ENCODE measurements around the gene BLM. TPM values are rescaled to one million over a fixed set of nuclear protein-coding genes. Genes with fewer than 3 reads are reported as not detected.

Gene BLM
- total RNA-seq, 1 donor from 2014 or later: 21.5 TPM

GRCh38 chr15:90690585-90690984, 26.6 kb upstream of the BLM start:
- no peak for TF ChIP-seq CTCF (conservative IDR thresholded peaks at IDR 0.05)
- no peaks in the 10 kb centered on the region for H3K27me3 Mint-ChIP-seq
- H3K4me1 Mint-ChIP-seq (ENCODE audit: unreplicated experiment): no peaks in the 10 kb centered on the region
- H3K27ac Mint-ChIP-seq: no peak overlapping the region
- no peaks in the 10 kb centered on the region for H3K36me3 Mint-ChIP-seq
- DNase-seq (ENCODE audit: extremely low spot score, unreplicated experiment): no peak
- no peak overlapping the region for H3K4me3 Mint-ChIP-seq
- H3K9me3 Mint-ChIP-seq: no peaks in the 10 kb centered on the region

- Mint-ChIP-seq H3K36me3 (no peaks in the 10 kb centered on the region), H3K4me3 (no peak overlapping the region)
Observed at GRCh38 chr15:90691369-90691768, 25.8 kb upstream of the BLM start.

GRCh38 chr15:90691982-90692773, 25.0 kb upstream of the BLM start:
- Mint-ChIP-seq H3K27ac (no peak overlapping the region), H3K9me3 (no peaks in the 10 kb centered on the region), H3K36me3 (no peaks in the 10 kb centered on the region), H3K4me1 (ENCODE audit: unreplicated experiment) (no peaks in the 10 kb centered on the region), H3K27me3 (no peaks in the 10 kb centered on the region), H3K4me3 (no peak overlapping the region)
- no peak for DNase-seq (ENCODE audit: extremely low spot score, unreplicated experiment)
- TF ChIP-seq CTCF (conservative IDR thresholded peaks at IDR 0.05): no peak

More at GRCh38 chr15:90691369-90691768, 25.8 kb upstream of the BLM start:
- Mint-ChIP-seq H3K4me1 (ENCODE audit: unreplicated experiment) (no peaks in the 10 kb centered on the region), H3K27ac (no peak overlapping the region), H3K9me3 (no peaks in the 10 kb centered on the region), H3K27me3 (no peaks in the 10 kb centered on the region)
- no peak for TF ChIP-seq CTCF (conservative IDR thresholded peaks at IDR 0.05)
- no peak for DNase-seq (ENCODE audit: extremely low spot score, unreplicated experiment)

GRCh38 chr15:90694987-90695386, 22.2 kb upstream of the BLM start:
- DNase-seq (ENCODE audit: extremely low spot score, unreplicated experiment): no peak
- Mint-ChIP-seq H3K4me3 (no peak overlapping the region), H3K9me3 (no peaks in the 10 kb centered on the region), H3K36me3 (no peaks in the 10 kb centered on the region), H3K4me1 (ENCODE audit: unreplicated experiment) (no peaks in the 10 kb centered on the region), H3K27me3 (no peaks in the 10 kb centered on the region), H3K27ac (no peak overlapping the region)
- no peak for TF ChIP-seq CTCF (conservative IDR thresholded peaks at IDR 0.05)

- Mint-ChIP-seq H3K27ac (no peak overlapping the region), H3K4me3 (no peak overlapping the region), H3K4me1 (ENCODE audit: unreplicated experiment) (no peaks in the 10 kb centered on the region), H3K27me3 (no peaks in the 10 kb centered on the region), H3K36me3 (no peaks in the 10 kb centered on the region), H3K9me3 (no peaks in the 10 kb centered on the region)
- DNase-seq (ENCODE audit: extremely low spot score, unreplicated experiment): no peak
- no peak for TF ChIP-seq CTCF (conservative IDR thresholded peaks at IDR 0.05)
Observed at GRCh38 chr15:90697175-90697574, 20.0 kb upstream of the BLM start.
